LNCaP clone FGC (cell line): ENCODE measurements around the gene CIPC.

ENCODE experiments used
- DNase-seq: peaks from one replicate; pipeline ENCODE4 v3.0.0-alpha.2; 2011; ENCODE audit warnings: low read depth
- H3K4me3 ChIP-seq: 2 replicates; pipeline ENCODE4 v1.5.1; 2011; ENCODE audit warnings: mild to moderate bottlenecking, low read depth, low read length, control low read depth
- TF ChIP-seq, protein P1 (sequence below): IDR thresholded peaks from 2 replicates; pipeline ENCODE4 v1.5.1; 2012; ENCODE audit warnings: mild to moderate bottlenecking; ENCODE audit not compliant: control insufficient read depth, insufficient read depth; ENCODE audit errors: extremely low read depth

CIPC gene

DNA sequence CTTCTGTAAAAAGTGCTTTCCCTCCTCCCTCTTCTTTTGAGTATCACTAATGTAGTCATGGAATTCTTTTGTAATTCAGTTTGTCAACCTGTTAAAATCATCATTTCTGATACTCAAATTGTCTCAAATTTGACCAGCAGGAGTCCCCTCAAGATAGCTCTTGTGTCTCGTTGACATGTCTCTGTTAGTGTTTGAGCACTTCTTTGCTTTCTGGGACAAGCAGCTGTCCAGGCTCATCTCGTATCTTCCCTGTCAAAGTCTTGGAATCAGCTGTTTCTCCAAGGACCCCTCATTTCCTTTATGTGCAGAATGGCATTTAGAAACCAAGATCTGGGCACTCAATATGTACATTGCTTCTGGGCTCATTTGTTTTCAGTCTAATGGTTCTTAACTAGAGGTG is 10.7 kb downstream of the CIPC start:
- DNase-seq, result no peak
- H3K4me3 ChIP-seq, result no peak overlapping the region
- TF ChIP-seq, protein P1, sequence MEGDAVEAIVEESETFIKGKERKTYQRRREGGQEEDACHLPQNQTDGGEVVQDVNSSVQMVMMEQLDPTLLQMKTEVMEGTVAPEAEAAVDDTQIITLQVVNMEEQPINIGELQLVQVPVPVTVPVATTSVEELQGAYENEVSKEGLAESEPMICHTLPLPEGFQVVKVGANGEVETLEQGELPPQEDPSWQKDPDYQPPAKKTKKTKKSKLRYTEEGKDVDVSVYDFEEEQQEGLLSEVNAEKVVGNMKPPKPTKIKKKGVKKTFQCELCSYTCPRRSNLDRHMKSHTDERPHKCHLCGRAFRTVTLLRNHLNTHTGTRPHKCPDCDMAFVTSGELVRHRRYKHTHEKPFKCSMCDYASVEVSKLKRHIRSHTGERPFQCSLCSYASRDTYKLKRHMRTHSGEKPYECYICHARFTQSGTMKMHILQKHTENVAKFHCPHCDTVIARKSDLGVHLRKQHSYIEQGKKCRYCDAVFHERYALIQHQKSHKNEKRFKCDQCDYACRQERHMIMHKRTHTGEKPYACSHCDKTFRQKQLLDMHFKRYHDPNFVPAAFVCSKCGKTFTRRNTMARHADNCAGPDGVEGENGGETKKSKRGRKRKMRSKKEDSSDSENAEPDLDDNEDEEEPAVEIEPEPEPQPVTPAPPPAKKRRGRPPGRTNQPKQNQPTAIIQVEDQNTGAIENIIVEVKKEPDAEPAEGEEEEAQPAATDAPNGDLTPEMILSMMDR, result no peak

DNA sequence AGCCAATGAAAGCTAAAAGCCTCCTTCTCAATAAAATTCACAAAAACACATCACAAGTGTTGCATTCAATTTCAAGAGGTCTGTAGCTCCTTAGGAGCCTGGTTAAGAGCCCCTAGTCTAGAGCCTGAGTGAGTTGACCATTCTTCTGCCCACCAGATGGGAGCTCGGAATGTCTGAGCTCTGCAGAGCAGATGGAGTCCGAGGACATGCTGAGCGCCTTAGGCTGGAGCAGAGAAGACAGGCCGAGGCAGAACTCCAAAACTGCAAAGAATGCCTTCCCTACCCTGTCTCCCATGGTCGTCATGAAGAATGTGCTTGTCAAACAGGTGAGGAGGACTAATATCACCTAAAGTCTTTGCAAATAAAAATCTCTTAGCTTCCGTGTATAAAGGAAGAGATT is 11.6 kb downstream of the CIPC start:
- no peak for DNase-seq
- TF ChIP-seq, protein P1, result no peak

GRCh38 chr14:77110286-77110685 is 12.2 kb downstream of the CIPC start:
- DNase-seq, result no peak
- TF ChIP-seq, protein P1, result no peak
- H3K4me3 ChIP-seq, result no peak overlapping the region

More for the DNA sequence above, 11.6 kb downstream of the CIPC start:
- no peak overlapping the region for H3K4me3 ChIP-seq

DNA sequence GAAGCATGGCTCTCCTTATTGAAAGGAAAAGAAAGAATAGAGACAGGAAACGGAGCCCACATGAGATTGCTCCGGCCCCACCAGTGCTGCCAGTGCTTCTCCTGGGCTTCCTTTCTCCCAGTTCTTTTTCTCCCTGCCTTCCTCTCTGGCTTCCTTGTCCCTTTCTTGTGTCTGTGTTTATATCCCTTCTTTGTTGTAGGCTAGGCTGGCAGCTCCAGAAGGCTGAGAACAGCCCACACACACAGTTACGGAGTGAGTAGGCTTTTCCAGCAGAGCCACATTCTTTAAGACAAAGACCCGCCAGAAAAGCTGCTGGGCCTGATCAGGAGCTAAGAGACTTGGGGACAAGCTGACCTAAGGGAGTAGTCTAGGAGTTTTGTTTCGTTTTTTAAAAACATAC is 13.0 kb downstream of the CIPC start:
- no peak overlapping the region for H3K4me3 ChIP-seq
- TF ChIP-seq, protein P1, result no peak
- no peak for DNase-seq

- H3K4me3 ChIP-seq, result no peak overlapping the region
- no peak for DNase-seq
- TF ChIP-seq, protein P1, result no peak
Measured at GRCh38 chr14:77113644-77114043, 15.6 kb downstream of the CIPC start.

DNA sequence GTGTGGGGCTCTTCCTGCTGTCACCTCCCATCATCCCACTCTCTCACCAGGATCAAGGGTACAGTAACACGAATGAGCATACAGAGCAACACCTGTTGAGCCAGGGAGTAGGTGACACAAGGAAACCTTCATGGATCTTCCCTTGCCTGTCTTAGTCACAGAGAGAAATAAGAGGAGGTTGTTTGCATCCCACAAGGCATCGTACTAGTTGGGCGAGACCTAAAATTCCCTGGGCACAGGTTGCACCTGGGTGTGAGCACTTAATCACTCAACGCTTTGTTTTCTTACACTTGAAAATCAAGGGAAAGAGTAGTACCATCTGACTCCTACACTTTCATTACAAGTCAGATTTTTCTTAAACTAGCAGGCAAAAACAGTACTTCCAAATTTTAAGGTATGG is 16.6 kb downstream of the CIPC start:
- DNase-seq, result no peak
- TF ChIP-seq, protein P1, result no peak
- H3K4me3 ChIP-seq, result no peak overlapping the region

GRCh38 chr14:77116172-77116817 is 18.2 kb downstream of the CIPC start:
- TF ChIP-seq, protein P1, result no peak
- no peak overlapping the region for H3K4me3 ChIP-seq
- no peak for DNase-seq
